Measurements from ENCODE around the gene UBAC1.

UBAC1 gene, protein sequence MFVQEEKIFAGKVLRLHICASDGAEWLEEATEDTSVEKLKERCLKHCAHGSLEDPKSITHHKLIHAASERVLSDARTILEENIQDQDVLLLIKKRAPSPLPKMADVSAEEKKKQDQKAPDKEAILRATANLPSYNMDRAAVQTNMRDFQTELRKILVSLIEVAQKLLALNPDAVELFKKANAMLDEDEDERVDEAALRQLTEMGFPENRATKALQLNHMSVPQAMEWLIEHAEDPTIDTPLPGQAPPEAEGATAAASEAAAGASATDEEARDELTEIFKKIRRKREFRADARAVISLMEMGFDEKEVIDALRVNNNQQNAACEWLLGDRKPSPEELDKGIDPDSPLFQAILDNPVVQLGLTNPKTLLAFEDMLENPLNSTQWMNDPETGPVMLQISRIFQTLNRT

DNA sequence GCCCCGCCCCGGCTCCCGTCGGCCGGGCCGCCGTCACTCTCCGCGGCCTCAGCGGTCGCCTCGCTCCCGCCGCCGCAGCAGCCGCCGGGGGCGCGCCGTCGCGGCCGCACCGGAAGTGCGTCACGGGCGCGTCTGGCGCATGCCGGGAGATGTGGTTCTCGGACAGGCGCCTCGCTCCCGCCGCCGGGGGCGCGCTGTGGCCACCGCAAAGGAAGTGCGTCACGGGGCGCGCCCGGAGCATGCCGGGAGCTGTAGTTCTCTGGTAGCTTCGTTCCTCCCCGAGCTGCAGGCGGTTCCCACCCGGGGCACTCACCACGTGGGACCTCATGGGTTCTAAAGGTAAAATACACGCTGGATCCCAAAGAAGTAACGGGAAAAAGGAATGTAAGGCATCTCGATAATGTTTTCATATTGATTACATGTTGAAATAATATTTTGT is at the start of gene UBAC1:
TSS of gene UBAC1 (minus strand) at position 97 of the 439 bp plus-strand sequence. CDS start 211 bp downstream, outside the sequence.
- Histone ChIP-seq H3K9ac (ENCODE audit: low read length in 5 of 5) (peak within 1 kb of the TSS; percentile 61 to 87 (median 82)), H3K27ac (ENCODE audit: low read depth, low read length) (peak within 1 kb of the TSS; percentile 71), H3K4me1 (ENCODE audit: control insufficient read depth in 5 of 5, insufficient read depth in 5 of 5, low read length in 5 of 5) (peaks cover 6 to 31% (median 27%) of the 10 kb centered on the region in 5 donors), H3K4me3 (ENCODE audit: low read depth in 1 of 5, low read length in 5 of 5) (peak within 1 kb of the TSS; percentile 65 to 81 (median 72)), H3K27me3 (ENCODE audit: control insufficient read depth in 5 of 5, insufficient read depth in 4 of 5, low read length in 5 of 5) (no peaks in the 10 kb centered on the region), H3K9me3 (ENCODE audit: control insufficient read depth in 5 of 5, low read length in 5 of 5) (no peaks in the 10 kb centered on the region), H3K36me3 (ENCODE audit: control insufficient read depth in 5 of 5, insufficient read depth in 5 of 5, low read length in 5 of 5) (no peaks in the 10 kb centered on the region)

DNA sequence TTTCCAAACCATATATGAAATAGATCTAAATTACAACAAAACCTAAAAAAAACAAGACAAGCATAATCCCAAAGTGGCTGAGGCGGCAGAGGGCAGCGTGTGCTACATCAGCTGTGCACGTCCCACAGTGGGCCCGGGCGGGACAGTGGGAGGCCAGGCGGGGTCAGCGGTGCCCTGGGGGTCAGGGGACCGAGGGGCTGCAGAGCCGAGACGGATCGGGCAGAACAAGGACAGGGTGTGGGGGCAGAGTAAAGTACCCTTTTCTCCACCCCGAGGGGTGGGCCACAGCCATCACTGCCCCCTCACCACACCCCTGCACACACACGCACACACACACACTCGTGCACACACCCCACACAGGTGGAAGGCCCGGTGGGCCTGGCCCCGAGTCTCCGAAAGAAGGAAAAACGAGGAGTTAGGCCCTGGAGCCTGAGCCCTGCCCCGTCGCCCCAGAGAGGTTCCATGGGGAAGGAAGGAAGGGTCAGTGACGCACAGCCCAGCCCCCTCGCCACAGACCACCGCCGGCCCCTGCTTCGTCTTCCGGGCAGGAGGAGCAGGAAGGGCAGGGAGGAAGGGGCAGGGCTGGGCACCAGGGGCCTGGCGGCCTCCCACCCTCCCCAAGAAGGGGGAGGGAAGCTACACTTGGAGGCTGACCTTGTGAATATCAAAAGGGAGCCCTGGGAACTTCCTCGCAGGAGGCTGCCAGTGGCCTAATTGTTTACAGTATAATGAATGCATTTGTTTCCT is 49.6 kb upstream of the UBAC1 start:
- no peaks in the 10 kb centered on the region for H3K27me3 ChIP-seq (ENCODE audit: control insufficient read depth in 5 of 5, insufficient read depth in 4 of 5, low read length in 5 of 5)
- peak overlapping the region; percentile 67 for H3K27ac ChIP-seq (ENCODE audit: low read depth, low read length)
- peaks cover 0 to 42% (median 17%) of the 10 kb centered on the region in 5 donors for H3K36me3 ChIP-seq (ENCODE audit: control insufficient read depth in 5 of 5, insufficient read depth in 5 of 5, low read length in 5 of 5)
- H3K4me3 ChIP-seq (ENCODE audit: low read depth in 1 of 5, low read length in 5 of 5): no peak overlapping the region
- H3K9ac ChIP-seq (ENCODE audit: low read length in 5 of 5): peak overlapping the region in 1 of 5 donors; percentile 30
- peaks cover 8 to 69% (median 16%) of the 10 kb centered on the region in 5 donors for H3K4me1 ChIP-seq (ENCODE audit: control insufficient read depth in 5 of 5, insufficient read depth in 5 of 5, low read length in 5 of 5)
- H3K9me3 ChIP-seq (ENCODE audit: control insufficient read depth in 5 of 5, low read length in 5 of 5): no peaks in the 10 kb centered on the region

DNA sequence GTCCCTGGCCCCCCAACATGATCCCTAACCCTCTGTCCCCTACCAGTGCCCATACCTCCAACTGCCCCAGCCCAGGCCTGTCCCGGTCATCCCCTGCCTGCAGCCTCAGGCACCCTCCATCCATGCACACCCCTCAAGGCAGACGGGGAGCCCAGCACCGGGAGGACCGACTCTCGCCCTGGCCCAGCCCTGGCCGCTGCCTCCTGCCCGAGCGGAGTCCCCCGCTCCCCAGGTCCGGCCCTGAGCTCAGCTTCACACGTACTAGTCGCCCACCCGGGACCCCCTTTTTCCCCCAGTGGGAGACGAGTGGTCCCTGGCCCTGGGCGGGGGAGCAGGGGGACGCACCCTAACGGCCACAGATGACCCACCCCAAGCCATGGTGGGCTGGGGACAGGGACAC is 49.0 kb upstream of the UBAC1 start:
- Histone ChIP-seq H3K27ac (ENCODE audit: low read depth, low read length) (peak overlapping the region; percentile 67), H3K36me3 (ENCODE audit: control insufficient read depth in 5 of 5, insufficient read depth in 5 of 5, low read length in 5 of 5) (peaks cover 0 to 40% (median 20%) of the 10 kb centered on the region in 5 donors), H3K9me3 (ENCODE audit: control insufficient read depth in 5 of 5, low read length in 5 of 5) (no peaks in the 10 kb centered on the region), H3K4me1 (ENCODE audit: control insufficient read depth in 5 of 5, insufficient read depth in 5 of 5, low read length in 5 of 5) (peaks cover 8 to 63% (median 16%) of the 10 kb centered on the region in 5 donors), H3K27me3 (ENCODE audit: control insufficient read depth in 5 of 5, insufficient read depth in 4 of 5, low read length in 5 of 5) (no peaks in the 10 kb centered on the region), H3K9ac (ENCODE audit: low read length in 5 of 5) (no peak overlapping the region), H3K4me3 (ENCODE audit: low read depth in 1 of 5, low read length in 5 of 5) (no peak overlapping the region)

DNA sequence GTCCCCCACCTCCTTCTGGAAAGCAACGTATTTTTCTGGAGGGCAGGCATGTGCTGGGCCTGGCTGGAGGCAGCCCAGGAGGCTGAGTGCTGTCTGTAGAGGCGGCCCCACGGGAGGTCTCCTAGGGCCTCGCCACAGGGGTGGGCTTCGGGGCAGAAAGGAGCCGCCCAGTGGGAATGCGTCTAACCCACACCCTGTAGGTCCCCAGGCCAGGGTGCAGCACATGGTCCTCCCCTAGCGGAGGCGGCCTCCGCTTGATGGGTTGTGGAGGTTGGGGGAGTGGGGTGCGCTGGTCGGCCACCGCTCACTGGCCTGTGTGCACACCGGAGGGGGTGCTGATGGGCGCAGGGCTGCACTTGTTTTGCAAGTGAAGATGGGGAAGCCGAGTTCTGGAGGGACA is 48.3 kb upstream of the UBAC1 start:
- Histone ChIP-seq H3K4me1 (ENCODE audit: control insufficient read depth in 5 of 5, insufficient read depth in 5 of 5, low read length in 5 of 5) (peaks cover 8 to 56% (median 16%) of the 10 kb centered on the region in 5 donors), H3K9me3 (ENCODE audit: control insufficient read depth in 5 of 5, low read length in 5 of 5) (no peaks in the 10 kb centered on the region), H3K9ac (ENCODE audit: low read length in 5 of 5) (no peak overlapping the region), H3K36me3 (ENCODE audit: control insufficient read depth in 5 of 5, insufficient read depth in 5 of 5, low read length in 5 of 5) (peaks cover 0 to 33% (median 21%) of the 10 kb centered on the region in 5 donors), H3K27me3 (ENCODE audit: control insufficient read depth in 5 of 5, insufficient read depth in 4 of 5, low read length in 5 of 5) (no peaks in the 10 kb centered on the region), H3K4me3 (ENCODE audit: low read depth in 1 of 5, low read length in 5 of 5) (no peak overlapping the region), H3K27ac (ENCODE audit: low read depth, low read length) (no peak overlapping the region)

DNA sequence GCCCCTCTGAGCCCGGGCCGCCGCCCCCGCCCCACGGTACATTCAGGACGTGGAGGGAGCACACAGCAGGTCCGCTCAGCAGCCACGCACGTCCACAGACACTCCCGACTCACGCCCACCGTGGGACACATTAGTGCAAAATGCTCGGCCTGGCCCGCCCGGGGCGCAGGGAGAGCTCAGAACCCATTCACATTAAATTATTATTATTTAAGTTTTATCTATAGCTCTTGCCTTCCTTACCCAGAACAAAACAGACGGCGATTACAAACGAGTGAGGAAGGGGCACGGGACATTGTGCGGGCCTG is 47.5 kb upstream of the UBAC1 start:
- no peaks in the 10 kb centered on the region for H3K27me3 ChIP-seq (ENCODE audit: control insufficient read depth in 5 of 5, insufficient read depth in 4 of 5, low read length in 5 of 5)
- H3K9ac ChIP-seq (ENCODE audit: low read length in 5 of 5): no peak overlapping the region
- no peaks in the 10 kb centered on the region for H3K9me3 ChIP-seq (ENCODE audit: control insufficient read depth in 5 of 5, low read length in 5 of 5)
- H3K4me1 ChIP-seq (ENCODE audit: control insufficient read depth in 5 of 5, insufficient read depth in 5 of 5, low read length in 5 of 5): peaks cover 8 to 58% (median 18%) of the 10 kb centered on the region in 5 donors
- peaks cover 0 to 31% (median 21%) of the 10 kb centered on the region in 5 donors for H3K36me3 ChIP-seq (ENCODE audit: control insufficient read depth in 5 of 5, insufficient read depth in 5 of 5, low read length in 5 of 5)
- no peak overlapping the region for H3K4me3 ChIP-seq (ENCODE audit: low read depth in 1 of 5, low read length in 5 of 5)
- no peak overlapping the region for H3K27ac ChIP-seq (ENCODE audit: low read depth, low read length)

DNA sequence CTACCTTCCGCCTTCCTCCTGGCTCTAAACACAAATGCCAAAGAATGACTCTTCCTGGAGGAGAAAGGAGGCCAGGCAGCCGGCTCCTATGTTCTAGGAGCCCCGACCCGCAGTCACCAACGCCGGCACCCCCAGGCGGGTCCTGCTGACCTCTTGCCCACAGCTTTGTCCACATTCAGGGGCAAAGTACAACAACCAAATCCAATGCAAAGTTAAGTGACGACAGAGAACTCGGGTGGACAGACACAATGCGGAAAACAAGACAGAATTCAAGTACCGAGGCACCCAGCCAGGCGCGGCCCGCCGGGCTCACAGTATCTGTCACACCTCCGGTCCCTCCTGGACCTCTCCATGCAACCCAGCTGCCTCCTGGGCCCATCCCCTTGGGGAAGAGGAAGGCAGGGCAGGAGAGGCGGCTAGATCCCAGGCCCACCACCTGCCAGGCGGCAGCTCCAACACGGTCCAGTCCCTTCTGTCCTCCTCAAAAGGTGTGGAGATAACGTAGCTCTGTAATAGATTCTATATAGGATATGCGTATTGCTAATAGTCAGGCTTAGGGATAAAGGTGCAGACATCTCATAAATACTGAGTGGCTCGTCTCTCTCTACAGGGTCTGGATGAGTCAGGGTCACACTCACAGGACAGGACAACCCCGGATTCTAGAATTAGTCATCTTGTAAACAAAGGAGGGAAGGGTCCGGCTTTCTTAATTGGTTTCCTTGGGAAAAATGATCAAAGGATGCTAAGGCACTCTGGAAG is 46.9 kb upstream of the UBAC1 start:
- H3K36me3 ChIP-seq (ENCODE audit: control insufficient read depth in 5 of 5, insufficient read depth in 5 of 5, low read length in 5 of 5): peaks cover 0 to 31% (median 15%) of the 10 kb centered on the region in 5 donors
- H3K9me3 ChIP-seq (ENCODE audit: control insufficient read depth in 5 of 5, low read length in 5 of 5): no peaks in the 10 kb centered on the region
- peak overlapping the region; percentile 47 for H3K27ac ChIP-seq (ENCODE audit: low read depth, low read length)
- H3K27me3 ChIP-seq (ENCODE audit: control insufficient read depth in 5 of 5, insufficient read depth in 4 of 5, low read length in 5 of 5): no peaks in the 10 kb centered on the region
- H3K9ac ChIP-seq (ENCODE audit: low read length in 5 of 5): peak overlapping the region in 1 of 5 donors; percentile 33
- peaks cover 8 to 63% (median 23%) of the 10 kb centered on the region in 5 donors for H3K4me1 ChIP-seq (ENCODE audit: control insufficient read depth in 5 of 5, insufficient read depth in 5 of 5, low read length in 5 of 5)
- no peak overlapping the region for H3K4me3 ChIP-seq (ENCODE audit: low read depth in 1 of 5, low read length in 5 of 5)

DNA sequence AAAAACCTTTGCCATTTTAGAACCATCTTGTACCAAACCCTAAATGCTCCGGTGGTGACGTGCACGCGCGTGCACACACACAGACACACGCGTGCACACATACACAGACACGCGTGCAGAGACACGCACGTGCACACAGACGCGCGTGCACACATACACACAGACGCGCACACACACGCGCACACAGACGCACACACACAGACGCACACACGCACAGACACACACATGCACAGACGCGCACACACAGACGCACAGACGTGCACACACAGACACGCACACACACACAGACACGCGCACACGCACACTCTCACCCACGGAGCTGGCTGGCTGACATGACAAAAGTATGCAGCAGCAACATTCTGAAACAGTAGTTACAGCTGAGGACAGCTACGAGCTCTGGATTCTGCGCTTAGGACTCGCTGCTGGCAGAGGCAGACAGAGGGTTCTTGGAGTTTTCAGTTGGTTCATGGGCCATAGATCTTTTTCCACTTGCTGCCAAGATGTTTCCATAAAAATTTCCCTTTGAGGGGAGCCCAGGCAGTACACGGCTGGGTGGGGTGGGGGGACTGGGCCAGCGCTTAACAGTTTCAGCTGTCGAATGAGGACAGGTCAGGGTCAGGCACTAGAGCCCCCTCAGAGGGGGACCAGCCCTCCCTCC is 46.2 kb upstream of the UBAC1 start:
- H3K4me3 ChIP-seq (ENCODE audit: low read depth in 1 of 5, low read length in 5 of 5): no peak overlapping the region
- H3K27me3 ChIP-seq (ENCODE audit: control insufficient read depth in 5 of 5, insufficient read depth in 4 of 5, low read length in 5 of 5): no peaks in the 10 kb centered on the region
- H3K9me3 ChIP-seq (ENCODE audit: control insufficient read depth in 5 of 5, low read length in 5 of 5): no peaks in the 10 kb centered on the region
- peaks cover 8 to 64% (median 19%) of the 10 kb centered on the region in 5 donors for H3K4me1 ChIP-seq (ENCODE audit: control insufficient read depth in 5 of 5, insufficient read depth in 5 of 5, low read length in 5 of 5)
- no peak overlapping the region for H3K9ac ChIP-seq (ENCODE audit: low read length in 5 of 5)
- peak overlapping the region; percentile 47 for H3K27ac ChIP-seq (ENCODE audit: low read depth, low read length)
- peaks cover 0 to 31% (median 14%) of the 10 kb centered on the region in 5 donors for H3K36me3 ChIP-seq (ENCODE audit: control insufficient read depth in 5 of 5, insufficient read depth in 5 of 5, low read length in 5 of 5)

DNA sequence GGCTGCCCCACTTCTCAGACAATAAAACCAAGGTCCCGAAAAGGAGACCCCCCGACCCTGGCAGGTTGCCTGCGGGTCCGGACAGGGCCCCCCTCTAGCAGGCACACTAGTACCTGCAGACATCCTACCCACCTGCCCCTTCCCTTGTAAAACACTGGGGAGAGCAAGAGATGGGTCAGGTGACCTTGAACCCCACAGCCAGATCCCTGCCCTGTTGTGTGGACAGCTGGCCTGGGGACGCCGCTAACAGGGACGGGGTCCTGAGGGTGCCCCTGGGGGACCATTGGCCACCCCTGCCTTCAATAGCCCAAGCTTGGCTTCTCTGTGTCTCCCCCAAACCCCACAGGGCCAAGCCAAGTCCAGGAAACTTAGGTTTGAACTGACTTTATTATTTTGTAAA is 45.0 kb upstream of the UBAC1 start:
- Histone ChIP-seq H3K9me3 (ENCODE audit: control insufficient read depth in 5 of 5, low read length in 5 of 5) (no peaks in the 10 kb centered on the region), H3K36me3 (ENCODE audit: control insufficient read depth in 5 of 5, insufficient read depth in 5 of 5, low read length in 5 of 5) (peaks cover 0 to 26% (median 14%) of the 10 kb centered on the region in 5 donors), H3K9ac (ENCODE audit: low read length in 5 of 5) (no peak overlapping the region), H3K27me3 (ENCODE audit: control insufficient read depth in 5 of 5, insufficient read depth in 4 of 5, low read length in 5 of 5) (no peaks in the 10 kb centered on the region), H3K27ac (ENCODE audit: low read depth, low read length) (no peak overlapping the region), H3K4me1 (ENCODE audit: control insufficient read depth in 5 of 5, insufficient read depth in 5 of 5, low read length in 5 of 5) (peaks cover 1 to 52% (median 11%) of the 10 kb centered on the region in 5 donors), H3K4me3 (ENCODE audit: low read depth in 1 of 5, low read length in 5 of 5) (no peak overlapping the region)

DNA sequence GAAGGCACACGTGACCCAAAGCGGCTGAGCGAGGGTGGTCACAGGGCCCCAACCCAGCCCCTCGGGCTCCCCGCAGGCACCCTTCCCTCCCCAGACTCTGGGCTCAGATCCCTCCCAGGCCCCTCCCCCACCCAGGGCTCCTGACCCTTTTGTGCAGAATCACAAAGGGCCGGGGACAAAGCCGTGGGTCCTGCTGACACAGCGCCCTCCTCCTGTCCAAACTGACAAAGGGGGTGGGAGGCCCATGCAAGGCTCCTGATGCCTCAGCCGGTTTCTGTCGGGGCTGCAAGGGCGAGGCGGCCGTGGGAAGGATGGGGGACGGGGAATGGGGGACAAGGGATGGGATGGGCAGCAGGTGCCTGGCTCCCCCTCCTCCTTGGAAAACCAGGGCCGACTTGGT is 43.5 kb upstream of the UBAC1 start:
- no peak overlapping the region for H3K4me3 ChIP-seq (ENCODE audit: low read depth in 1 of 5, low read length in 5 of 5)
- H3K4me1 ChIP-seq (ENCODE audit: control insufficient read depth in 5 of 5, insufficient read depth in 5 of 5, low read length in 5 of 5): peaks cover 0 to 39% (median 11%) of the 10 kb centered on the region in 5 donors
- no peak overlapping the region for H3K27ac ChIP-seq (ENCODE audit: low read depth, low read length)
- H3K36me3 ChIP-seq (ENCODE audit: control insufficient read depth in 5 of 5, insufficient read depth in 5 of 5, low read length in 5 of 5): peaks cover 0 to 22% (median 13%) of the 10 kb centered on the region in 5 donors
- no peak overlapping the region for H3K9ac ChIP-seq (ENCODE audit: low read length in 5 of 5)
- H3K27me3 ChIP-seq (ENCODE audit: control insufficient read depth in 5 of 5, insufficient read depth in 4 of 5, low read length in 5 of 5): no peaks in the 10 kb centered on the region
- H3K9me3 ChIP-seq (ENCODE audit: control insufficient read depth in 5 of 5, low read length in 5 of 5): no peaks in the 10 kb centered on the region

Data from subcutaneous abdominal adipose tissue (tissue), 5 donors.